Glutamatergic neuron (in vitro differentiated cells): ENCODE results near the gene SPINT2. TPM values are rescaled to one million over a fixed set of nuclear protein-coding genes. Genes with fewer than 3 reads are reported as not detected.

ENCODE experiments used
- DNase-seq: peaks from one replicate; pipeline ENCODE4 v3.0.0; 2022
- H3K27ac Mint-ChIP-seq: one replicate; pipeline ENCODE4 v1.8.0; 2020; ENCODE audit warnings: mild to moderate bottlenecking, mixed read lengths, inconsistent platforms; ENCODE audit not compliant: unreplicated experiment
- H3K27me3 Mint-ChIP-seq: one replicate; pipeline ENCODE4 v1.8.0; 2020; ENCODE audit warnings: mild to moderate bottlenecking, moderate library complexity, mixed read lengths, inconsistent platforms; ENCODE audit not compliant: unreplicated experiment
- H3K36me3 Mint-ChIP-seq: one replicate; pipeline ENCODE4 v1.8.0; 2020; ENCODE audit warnings: mild to moderate bottlenecking, mixed read lengths, inconsistent platforms; ENCODE audit not compliant: unreplicated experiment
- H3K4me1 Mint-ChIP-seq: one replicate; pipeline ENCODE4 v1.8.0; 2020; ENCODE audit warnings: mild to moderate bottlenecking, low read depth, mixed read lengths, inconsistent platforms; ENCODE audit not compliant: unreplicated experiment
- H3K4me3 Mint-ChIP-seq: one replicate; pipeline ENCODE4 v1.8.0; 2020; ENCODE audit warnings: mild to moderate bottlenecking, mixed read lengths, inconsistent platforms; ENCODE audit not compliant: unreplicated experiment
- H3K9me3 Mint-ChIP-seq: one replicate; pipeline ENCODE4 v1.8.0; 2020; ENCODE audit warnings: mild to moderate bottlenecking, moderate library complexity, mixed read lengths, inconsistent platforms; ENCODE audit not compliant: unreplicated experiment
- CTCF ChIP-seq: fragments of 200-600 bp; sonication (generic); IDR thresholded peaks from one replicate; pipeline ENCODE4 v1.5.0; 2021; ENCODE audit not compliant: partially characterized antibody, unreplicated experiment
- total RNA-seq: library from RNA; stranded (reverse); fragmentation: NEBNext Ultra II Directional; extraction: Animal tissue kit (Norgen Biotek cat#: 25700); gene quantifications from one replicate; pipeline ENCODE4 v1.2.1, GENCODE V29; 2021; ENCODE audit not compliant: unreplicated experiment

SPINT2 gene
- total RNA-seq, 1 donor from 2014 or later: 78.9 TPM

- Mint-ChIP-seq H3K4me1 (no peaks in the 10 kb centered on the region), H3K27ac (no peak overlapping the region)
- TF ChIP-seq CTCF: no peak
These were observed 12.7 kb downstream of the SPINT2 start for GRCh38 chr19:38276942-38277517.

GRCh38 chr19:38277549-38277948 lies 13.2 kb downstream of the SPINT2 start:
- DNase-seq: no peak
- no peaks in the 10 kb centered on the region for H3K27me3 Mint-ChIP-seq
- no peaks in the 10 kb centered on the region for H3K36me3 Mint-ChIP-seq
- no peak overlapping the region for H3K27ac Mint-ChIP-seq
- H3K9me3 Mint-ChIP-seq: peaks cover 3% of the 10 kb centered on the region
- no peak overlapping the region for H3K4me3 Mint-ChIP-seq
- no peak for TF ChIP-seq CTCF
- H3K4me1 Mint-ChIP-seq: no peaks in the 10 kb centered on the region

More at GRCh38 chr19:38276942-38277517, 12.7 kb downstream of the SPINT2 start:
- Mint-ChIP-seq H3K36me3 (no peaks in the 10 kb centered on the region), H3K27me3 (no peaks in the 10 kb centered on the region), H3K9me3 (peaks cover 3% of the 10 kb centered on the region), H3K4me3 (no peak overlapping the region)
- no peak for DNase-seq

GRCh38 chr19:38277969-38278680 lies 13.8 kb downstream of the SPINT2 start:
- no peaks in the 10 kb centered on the region for H3K27me3 Mint-ChIP-seq
- H3K4me3 Mint-ChIP-seq: no peak overlapping the region
- H3K27ac Mint-ChIP-seq: no peak overlapping the region
- H3K9me3 Mint-ChIP-seq: peaks cover 3% of the 10 kb centered on the region
- no peak for TF ChIP-seq CTCF
- H3K36me3 Mint-ChIP-seq: no peaks in the 10 kb centered on the region
- no peak for DNase-seq
- no peaks in the 10 kb centered on the region for H3K4me1 Mint-ChIP-seq

- H3K4me3 Mint-ChIP-seq: no peak overlapping the region
- no peaks in the 10 kb centered on the region for H3K4me1 Mint-ChIP-seq
- peaks cover 3% of the 10 kb centered on the region for H3K9me3 Mint-ChIP-seq
- TF ChIP-seq CTCF: no peak
- H3K27me3 Mint-ChIP-seq: no peaks in the 10 kb centered on the region
- DNase-seq: no peak
- no peak overlapping the region for H3K27ac Mint-ChIP-seq
- H3K36me3 Mint-ChIP-seq: no peaks in the 10 kb centered on the region
These were observed 14.4 kb downstream of the SPINT2 start for GRCh38 chr19:38278751-38279150.
